ENCODE results near the gene TMEM109. TPM values are rescaled to one million over a fixed set of nuclear protein-coding genes. Genes with fewer than 3 reads are reported as not detected.
A peak's percentile ranks its signal among the peaks of the same experiment; 100 is the strongest.

TMEM109 gene
- total RNA-seq, 2 donors from 2014 or later, result 81.8 to 105 TPM

GRCh38 chr11:60941371-60942119 lies 27.6 kb downstream of the TMEM109 start:
- Mint-ChIP-seq H3K36me3 (no peaks in the 10 kb centered on the region), H3K4me3 (no peak overlapping the region)

GRCh38 chr11:60942219-60942618 lies 28.3 kb downstream of the TMEM109 start:
- H3K36me3 Mint-ChIP-seq, result no peaks in the 10 kb centered on the region
- no peak overlapping the region for H3K27ac Mint-ChIP-seq
- DNase-seq (ENCODE audit: low spot score), result no peak
- no peak overlapping the region for H3K4me3 Mint-ChIP-seq
- H3K27me3 Mint-ChIP-seq, result peaks cover 0 to 10% of the 10 kb centered on the region in 2 donors
- ATAC-seq, result peak in 1 of 2 donors; percentile 20
- no peaks in the 10 kb centered on the region for H3K4me1 Mint-ChIP-seq (ENCODE audit: low read depth in 2 of 2)
- no peaks in the 10 kb centered on the region for H3K9me3 Mint-ChIP-seq

More at GRCh38 chr11:60941371-60942119, 27.6 kb downstream of the TMEM109 start:
- no peak for ATAC-seq
- Mint-ChIP-seq H3K27me3 (peaks cover 0 to 10% of the 10 kb centered on the region in 2 donors), H3K4me1 (ENCODE audit: low read depth in 2 of 2) (no peaks in the 10 kb centered on the region), H3K9me3 (no peaks in the 10 kb centered on the region), H3K27ac (no peak overlapping the region)
- DNase-seq (ENCODE audit: low spot score), result no peak

- ATAC-seq (no peak), DNase-seq (ENCODE audit: low spot score) (no peak)
- no peaks in the 10 kb centered on the region for H3K36me3 Mint-ChIP-seq
- H3K27me3 Mint-ChIP-seq, result peaks cover 0 to 10% of the 10 kb centered on the region in 2 donors
- no peak overlapping the region for H3K4me3 Mint-ChIP-seq
- H3K4me1 Mint-ChIP-seq (ENCODE audit: low read depth in 2 of 2), result no peaks in the 10 kb centered on the region
- H3K27ac Mint-ChIP-seq, result no peak overlapping the region
- no peaks in the 10 kb centered on the region for H3K9me3 Mint-ChIP-seq
These were observed 29.1 kb downstream of the TMEM109 start for GRCh38 chr11:60942970-60943565.

- Mint-ChIP-seq H3K4me3 (no peak overlapping the region), H3K9me3 (no peaks in the 10 kb centered on the region), H3K27ac (no peak overlapping the region), H3K4me1 (ENCODE audit: low read depth in 2 of 2) (no peaks in the 10 kb centered on the region), H3K36me3 (no peaks in the 10 kb centered on the region), H3K27me3 (peaks cover 11 to 13% of the 10 kb centered on the region in 2 donors)
- ATAC-seq, result no peak
- DNase-seq (ENCODE audit: low spot score), result no peak
These were observed 30.7 kb downstream of the TMEM109 start for GRCh38 chr11:60944490-60945294.

- no peak for DNase-seq (ENCODE audit: low spot score)
- H3K9me3 Mint-ChIP-seq, result no peaks in the 10 kb centered on the region
- no peaks in the 10 kb centered on the region for H3K4me1 Mint-ChIP-seq (ENCODE audit: low read depth in 2 of 2)
- peaks cover 11 to 13% of the 10 kb centered on the region in 2 donors for H3K27me3 Mint-ChIP-seq
- ATAC-seq, result no peak
- H3K27ac Mint-ChIP-seq, result no peak overlapping the region
- H3K4me3 Mint-ChIP-seq, result no peak overlapping the region
- no peaks in the 10 kb centered on the region for H3K36me3 Mint-ChIP-seq
These were observed 31.3 kb downstream of the TMEM109 start for GRCh38 chr11:60945295-60945667.

GRCh38 chr11:60946601-60947264 lies 32.8 kb downstream of the TMEM109 start:
- H3K9me3 Mint-ChIP-seq, result no peaks in the 10 kb centered on the region
- ATAC-seq (no peak), DNase-seq (ENCODE audit: low spot score) (no peak)
- H3K4me3 Mint-ChIP-seq, result no peak overlapping the region
- no peak overlapping the region for H3K27ac Mint-ChIP-seq
- H3K4me1 Mint-ChIP-seq (ENCODE audit: low read depth in 2 of 2), result peaks cover 0 to 3% of the 10 kb centered on the region in 2 donors
- peaks cover 11 to 13% of the 10 kb centered on the region in 2 donors for H3K27me3 Mint-ChIP-seq
- no peaks in the 10 kb centered on the region for H3K36me3 Mint-ChIP-seq

- H3K27me3 Mint-ChIP-seq, result peaks cover 11 to 19% of the 10 kb centered on the region in 2 donors
- no peak for ATAC-seq
- DNase-seq (ENCODE audit: low spot score), result no peak
- peaks cover 7 to 12% of the 10 kb centered on the region in 2 donors for H3K4me1 Mint-ChIP-seq (ENCODE audit: low read depth in 2 of 2)
- no peak overlapping the region for H3K27ac Mint-ChIP-seq
- no peaks in the 10 kb centered on the region for H3K36me3 Mint-ChIP-seq
- H3K9me3 Mint-ChIP-seq, result no peaks in the 10 kb centered on the region
- no peak overlapping the region for H3K4me3 Mint-ChIP-seq
These were observed 33.7 kb downstream of the TMEM109 start for GRCh38 chr11:60947700-60948099.

- peaks cover 11 to 23% of the 10 kb centered on the region in 2 donors for H3K27me3 Mint-ChIP-seq
- peaks cover 11 to 16% of the 10 kb centered on the region in 2 donors for H3K4me1 Mint-ChIP-seq (ENCODE audit: low read depth in 2 of 2)
- DNase-seq (ENCODE audit: low spot score) (no peak), ATAC-seq (no peak)
- H3K27ac Mint-ChIP-seq, result no peak overlapping the region
- no peaks in the 10 kb centered on the region for H3K9me3 Mint-ChIP-seq
- H3K36me3 Mint-ChIP-seq, result no peaks in the 10 kb centered on the region
- no peak overlapping the region for H3K4me3 Mint-ChIP-seq
These were observed 34.3 kb downstream of the TMEM109 start for GRCh38 chr11:60948250-60948649.

- Mint-ChIP-seq H3K4me1 (ENCODE audit: low read depth in 2 of 2) (peaks cover 11 to 16% of the 10 kb centered on the region in 2 donors), H3K27ac (no peak overlapping the region), H3K9me3 (no peaks in the 10 kb centered on the region), H3K27me3 (peaks cover 11 to 22% of the 10 kb centered on the region in 2 donors), H3K4me3 (no peak overlapping the region), H3K36me3 (no peaks in the 10 kb centered on the region)
- DNase-seq (ENCODE audit: low spot score) (no peak), ATAC-seq (no peak)
These were observed 36.1 kb downstream of the TMEM109 start for GRCh38 chr11:60950024-60950423.

- Mint-ChIP-seq H3K27me3 (peaks cover 11 to 20% of the 10 kb centered on the region in 2 donors), H3K27ac (no peak overlapping the region), H3K4me1 (ENCODE audit: low read depth in 2 of 2) (peaks cover 11 to 16% of the 10 kb centered on the region in 2 donors), H3K9me3 (no peaks in the 10 kb centered on the region), H3K4me3 (peak overlapping the region; percentile 85), H3K36me3 (no peaks in the 10 kb centered on the region)
- DNase-seq (ENCODE audit: low spot score), result no peak
- ATAC-seq, result peak in 1 of 2 donors; percentile 10
These were observed 37.1 kb downstream of the TMEM109 start for GRCh38 chr11:60950933-60951605.

- Mint-ChIP-seq H3K4me3 (peak overlapping the region; percentile 85), H3K9me3 (no peaks in the 10 kb centered on the region), H3K27me3 (peaks cover 11 to 16% of the 10 kb centered on the region in 2 donors), H3K36me3 (no peaks in the 10 kb centered on the region), H3K4me1 (ENCODE audit: low read depth in 2 of 2) (peaks cover 11 to 16% of the 10 kb centered on the region in 2 donors), H3K27ac (peak overlapping the region in 1 of 2 donors; percentile 92)
- peak in 1 of 2 donors; percentile 8 for ATAC-seq
- DNase-seq (ENCODE audit: low spot score), result no peak
These were observed 37.6 kb downstream of the TMEM109 start for GRCh38 chr11:60951606-60951903.

- peaks cover 11 to 20% of the 10 kb centered on the region in 2 donors for H3K27me3 Mint-ChIP-seq
- DNase-seq (ENCODE audit: low spot score), result no peak
- no peaks in the 10 kb centered on the region for H3K9me3 Mint-ChIP-seq
- peak within 1 kb of the TSS; percentile 49 to 92 for H3K27ac Mint-ChIP-seq
- H3K4me3 Mint-ChIP-seq, result peak within 1 kb of the TSS; percentile 85
- H3K36me3 Mint-ChIP-seq, result no peaks in the 10 kb centered on the region
- peaks cover 11 to 16% of the 10 kb centered on the region in 2 donors for H3K4me1 Mint-ChIP-seq (ENCODE audit: low read depth in 2 of 2)
- ATAC-seq, result peak; percentile 73 to 89
These were observed 38.2 kb downstream of the TMEM109 start, which contains the start of gene SLC15A3 for GRCh38 chr11:60951904-60952741. TSS of gene SLC15A3 (minus strand) at chr11:60952176. CDS start at chr11:60951551, 625 bp downstream.
